Esophagus (tissue), 2 donors: ENCODE measurements around the gene FOSL1. TPM values are rescaled to one million over a fixed set of nuclear protein-coding genes. Genes with fewer than 3 reads are reported as not detected.
A peak's percentile ranks its signal among the peaks of the same experiment; 100 is the strongest.

Experiments used
- H3K27ac ChIP-seq, 2 donors: one replicate each; pipeline ENCODE4 v1.5.1; 2013; ENCODE audit warnings: low read depth in 2 of 2, mild to moderate bottlenecking in 2 of 2, inconsistent platforms in 1 of 2, low read length in 1 of 2, moderate library complexity in 1 of 2
- H3K27me3 ChIP-seq, 2 donors: one replicate each; pipeline ENCODE4 v1.6.1; 2013; ENCODE audit warnings: low read length in 2 of 2, control low read depth in 1 of 2, mild to moderate bottlenecking in 1 of 2; ENCODE audit not compliant: insufficient read depth in 2 of 2, control insufficient read depth in 1 of 2
- H3K36me3 ChIP-seq, 2 donors: one replicate each; pipeline ENCODE4 v1.6.1; 2013; ENCODE audit warnings: low read length in 1 of 2; ENCODE audit not compliant: control insufficient read depth in 2 of 2, insufficient read depth in 2 of 2
- H3K4me1 ChIP-seq, 2 donors: one replicate each; pipeline ENCODE4 v1.6.1; 2013; ENCODE audit warnings: low read length in 1 of 2; ENCODE audit not compliant: control insufficient read depth in 2 of 2, insufficient read depth in 2 of 2
- H3K4me3 ChIP-seq, 2 donors: one replicate each; pipeline ENCODE4 v1.5.1; 2013; ENCODE audit warnings: low read length in 2 of 2, mild to moderate bottlenecking in 2 of 2, low read depth in 1 of 2, moderate library complexity in 1 of 2
- H3K9me3 ChIP-seq, 2 donors: one replicate each; pipeline ENCODE4 v1.6.1; 2013; ENCODE audit warnings: mild to moderate bottlenecking in 2 of 2, low read depth in 1 of 2, low read length in 1 of 2, moderate library complexity in 1 of 2; ENCODE audit not compliant: control insufficient read depth in 2 of 2, insufficient read depth in 1 of 2
- WGBS, 2 donors: extraction: QIAGEN DNeasy Blood & Tissue Kit; methylation state at CpG; one replicate each; pipeline ENCODE4 v1.1.7; 2013; 5-methylcytosine and 5-hydroxymethylcytosine counted together
- polyA plus RNA-seq, 2 donors: library from polyadenylated mRNA; stranded (reverse); fragments of 200-250 nt; gene quantifications; one replicate each; pipeline ENCODE4 v1.2.3, GENCODE V29; 2013
- donor health status: healthy with polysubstance abuse.
- donor health status: Bipolar disorder and iron deficiency.

FOSL1 gene
- polyA plus RNA-seq, 2 donors, result 26.7 to 39.6 TPM

GRCh38 chr11:65884716-65885092, 15.5 kb downstream of the FOSL1 start:
- H3K9me3 ChIP-seq, result no peaks in the 10 kb centered on the region
- peaks cover 0 to 7% of the 10 kb centered on the region in 2 donors for H3K4me1 ChIP-seq
- WGBS, 2 donors, result 19 to 21% methylated on average over 8 to 9 of the region's 9 CpGs
- no peak overlapping the region for H3K4me3 ChIP-seq
- no peaks in the 10 kb centered on the region for H3K27me3 ChIP-seq
- peaks cover 2 to 34% of the 10 kb centered on the region in 2 donors for H3K36me3 ChIP-seq
- H3K27ac ChIP-seq, result no peak overlapping the region

- 82% methylated on average over 28 of the region's 28 CpGs for WGBS, 2 donors
- Histone ChIP-seq H3K27ac (no peak overlapping the region), H3K9me3 (no peaks in the 10 kb centered on the region), H3K4me3 (no peak overlapping the region), H3K4me1 (peaks cover 0 to 8% of the 10 kb centered on the region in 2 donors), H3K36me3 (peaks cover 2 to 34% of the 10 kb centered on the region in 2 donors), H3K27me3 (no peaks in the 10 kb centered on the region)
Measured at GRCh38 chr11:65883786-65884715, 16.1 kb downstream of the FOSL1 start.

GRCh38 chr11:65883058-65883761, 17.0 kb downstream of the FOSL1 start:
- no peak overlapping the region for H3K27ac ChIP-seq
- peaks cover 0 to 8% of the 10 kb centered on the region in 2 donors for H3K4me1 ChIP-seq
- H3K27me3 ChIP-seq, result no peaks in the 10 kb centered on the region
- no peak overlapping the region for H3K4me3 ChIP-seq
- H3K9me3 ChIP-seq, result no peaks in the 10 kb centered on the region
- 90% methylated on average over 13 of the region's 13 CpGs for WGBS, 2 donors
- H3K36me3 ChIP-seq, result peaks cover 2 to 34% of the 10 kb centered on the region in 2 donors

- H3K27ac ChIP-seq, result no peak overlapping the region
- H3K4me3 ChIP-seq, result no peak overlapping the region
- no peaks in the 10 kb centered on the region for H3K27me3 ChIP-seq
- H3K36me3 ChIP-seq, result peaks cover 2 to 34% of the 10 kb centered on the region in 2 donors
- WGBS, 2 donors, result 88 to 90% methylated on average over 30 of the region's 30 CpGs
- peaks cover 0 to 5% of the 10 kb centered on the region in 2 donors for H3K4me1 ChIP-seq
- no peaks in the 10 kb centered on the region for H3K9me3 ChIP-seq
Measured at GRCh38 chr11:65882120-65883057, 17.8 kb downstream of the FOSL1 start.

GRCh38 chr11:65880844-65881421, 19.3 kb downstream of the FOSL1 start:
- no peak overlapping the region for H3K27ac ChIP-seq
- no peaks in the 10 kb centered on the region for H3K9me3 ChIP-seq
- peaks cover 2 to 34% of the 10 kb centered on the region in 2 donors for H3K36me3 ChIP-seq
- 65 to 70% methylated on average over 7 of the region's 7 CpGs for WGBS, 2 donors
- no peaks in the 10 kb centered on the region for H3K27me3 ChIP-seq
- H3K4me1 ChIP-seq, result peaks cover 0 to 5% of the 10 kb centered on the region in 2 donors
- H3K4me3 ChIP-seq, result no peak overlapping the region

- peaks cover 2 to 26% of the 10 kb centered on the region in 2 donors for H3K36me3 ChIP-seq
- no peaks in the 10 kb centered on the region for H3K27me3 ChIP-seq
- peaks cover 0 to 5% of the 10 kb centered on the region in 2 donors for H3K4me1 ChIP-seq
- H3K27ac ChIP-seq, result no peak overlapping the region
- H3K9me3 ChIP-seq, result no peaks in the 10 kb centered on the region
- no peak overlapping the region for H3K4me3 ChIP-seq
- 55 to 59% methylated on average over 7 of the region's 7 CpGs for WGBS, 2 donors
Measured at GRCh38 chr11:65880027-65880426, 20.2 kb downstream of the FOSL1 start.

DNA sequence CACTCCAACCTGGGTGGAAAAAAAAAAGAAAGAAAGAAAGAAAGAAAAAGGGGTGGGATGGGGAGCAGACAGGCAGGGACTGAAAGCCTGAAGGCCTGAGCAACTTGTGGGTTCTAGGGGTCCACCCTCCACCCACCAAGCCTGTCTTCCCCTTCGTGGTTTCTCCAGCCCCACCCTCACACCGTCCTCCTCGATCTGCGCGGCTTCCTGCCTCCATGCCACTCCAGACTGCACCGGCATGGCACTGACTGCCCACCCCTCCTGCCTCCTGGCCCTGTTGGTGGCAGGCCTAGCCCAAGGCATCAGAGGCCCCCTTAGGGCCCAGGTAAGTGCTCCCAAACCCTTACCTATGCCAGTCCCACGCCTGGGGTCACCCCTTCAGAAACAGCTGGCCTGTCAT, 20.6 kb downstream of the FOSL1 start, which contains the start of gene CTSW:
CTSW (plus strand) TSS at position 221 of the 400 bp plus-strand sequence; CDS start at position 239, 18 bp downstream.
- H3K9me3 ChIP-seq, result no peaks in the 10 kb centered on the region
- peaks cover 0 to 5% of the 10 kb centered on the region in 2 donors for H3K4me1 ChIP-seq
- no peak within 1 kb of the TSS for H3K27ac ChIP-seq
- H3K4me3 ChIP-seq, result no peak within 1 kb of the TSS
- H3K36me3 ChIP-seq, result peaks cover 2 to 24% of the 10 kb centered on the region in 2 donors
- H3K27me3 ChIP-seq, result no peaks in the 10 kb centered on the region
- 51% methylated on average over 7 of the region's 7 CpGs for WGBS, 2 donors

GRCh38 chr11:65873318-65874156, 26.7 kb downstream of the FOSL1 start:
- no peaks in the 10 kb centered on the region for H3K27me3 ChIP-seq
- WGBS, 2 donors, result 6 to 7% methylated on average over 49 to 54 of the region's 54 CpGs

More at GRCh38 chr11:65873318-65874156, 26.7 kb downstream of the FOSL1 start:
- no peaks in the 10 kb centered on the region for H3K36me3 ChIP-seq
- H3K27ac ChIP-seq, result peak overlapping the region; percentile 81 to 85
- H3K4me3 ChIP-seq, result peak overlapping the region; percentile 47 to 49
- peaks cover 0 to 3% of the 10 kb centered on the region in 2 donors for H3K4me1 ChIP-seq
- no peaks in the 10 kb centered on the region for H3K9me3 ChIP-seq
